H1 (cell line): ENCODE results near the gene ADK.

ENCODE experiments used
- BACH1 ChIP-seq: IDR thresholded peaks from 2 replicates; pipeline ENCODE4 v1.6.1; 2012; ENCODE audit warnings: low read length, improper control_type of control experiment
- CHD1 ChIP-seq: IDR thresholded peaks from 2 replicates; pipeline ENCODE4 v1.6.1; 2012; ENCODE audit warnings: low read depth, low read length, improper control_type of control experiment
- EP300 ChIP-seq, 2 experiments: IDR thresholded peaks; 1 replicate in 1 of 2; 2 replicates in 1 of 2; pipeline ENCODE4 v1.6.1; 2011 to 2012; ENCODE audit warnings: low read depth in 2 of 2, low read length in 2 of 2, mild to moderate bottlenecking in 2 of 2, borderline replicate concordance in 1 of 2, inconsistent platforms in 1 of 2, moderate library complexity in 1 of 2
- EZH2 ChIP-seq: fragments of 200-600 bp; sonication (generic); IDR thresholded peaks from 2 replicates; pipeline ENCODE4 v1.7.1; 2012; ENCODE audit warnings: low read depth, mild to moderate bottlenecking, moderate library complexity, low read length, inconsistent platforms; ENCODE audit not compliant: severe bottlenecking
- SP1 ChIP-seq: IDR thresholded peaks from 2 replicates; pipeline ENCODE4 v1.6.1; 2011; ENCODE audit warnings: low read depth, low read length
- TF ChIP-seq, protein P1 (sequence below), 3 experiments: IDR thresholded peaks; 1 replicate in 2 of 3; 2 replicates in 1 of 3; pipeline versions ENCODE4 v1.5.1 to v1.6.1; 2011; ENCODE audit warnings: low read length in 3 of 3, mild to moderate bottlenecking in 3 of 3, inconsistent platforms in 2 of 3, low read depth in 1 of 3, moderate library complexity in 1 of 3; ENCODE audit not compliant: insufficient read depth in 1 of 3; ENCODE audit errors: control extremely low read depth in 1 of 3
- TF ChIP-seq, protein P2 (sequence below): IDR thresholded peaks from 2 replicates; pipeline ENCODE4 v1.6.1; 2012; ENCODE audit warnings: inconsistent platforms

- TF ChIP-seq CHD1 (no peak), EP300 (IDR thresholded peaks at IDR 0.05; ENCODE audit: borderline replicate concordance in 1 of 2, low read depth in 2 of 2, low read length in 2 of 2) (no peak), EZH2 (no peak), BACH1 (peak; percentile 20; the same call in 1 of the 2 replicates), SP1 (peak; percentile 28; the same call in 1 of the 2 replicates)
- TF ChIP-seq, protein P1, sequence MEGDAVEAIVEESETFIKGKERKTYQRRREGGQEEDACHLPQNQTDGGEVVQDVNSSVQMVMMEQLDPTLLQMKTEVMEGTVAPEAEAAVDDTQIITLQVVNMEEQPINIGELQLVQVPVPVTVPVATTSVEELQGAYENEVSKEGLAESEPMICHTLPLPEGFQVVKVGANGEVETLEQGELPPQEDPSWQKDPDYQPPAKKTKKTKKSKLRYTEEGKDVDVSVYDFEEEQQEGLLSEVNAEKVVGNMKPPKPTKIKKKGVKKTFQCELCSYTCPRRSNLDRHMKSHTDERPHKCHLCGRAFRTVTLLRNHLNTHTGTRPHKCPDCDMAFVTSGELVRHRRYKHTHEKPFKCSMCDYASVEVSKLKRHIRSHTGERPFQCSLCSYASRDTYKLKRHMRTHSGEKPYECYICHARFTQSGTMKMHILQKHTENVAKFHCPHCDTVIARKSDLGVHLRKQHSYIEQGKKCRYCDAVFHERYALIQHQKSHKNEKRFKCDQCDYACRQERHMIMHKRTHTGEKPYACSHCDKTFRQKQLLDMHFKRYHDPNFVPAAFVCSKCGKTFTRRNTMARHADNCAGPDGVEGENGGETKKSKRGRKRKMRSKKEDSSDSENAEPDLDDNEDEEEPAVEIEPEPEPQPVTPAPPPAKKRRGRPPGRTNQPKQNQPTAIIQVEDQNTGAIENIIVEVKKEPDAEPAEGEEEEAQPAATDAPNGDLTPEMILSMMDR (IDR thresholded peaks at IDR 0.05; ENCODE audit: control extremely low read depth in 1 of 3, insufficient read depth in 1 of 3, low read depth in 1 of 3, low read length in 3 of 3), result 0 out of 4 replicates have a peak, but pooled peaks of 1 of the 3 experiments have one; percentile 3
- TF ChIP-seq, protein P2, sequence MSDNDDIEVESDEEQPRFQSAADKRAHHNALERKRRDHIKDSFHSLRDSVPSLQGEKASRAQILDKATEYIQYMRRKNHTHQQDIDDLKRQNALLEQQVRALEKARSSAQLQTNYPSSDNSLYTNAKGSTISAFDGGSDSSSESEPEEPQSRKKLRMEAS, result peak; percentile 94
These were observed 25.5 kb downstream of the ADK start for GRCh38 chr10:74176380-74177139.
